Liver (tissue), 9 donors: ENCODE measurements around the gene L2HGDH. TPM values are rescaled to one million over a fixed set of nuclear protein-coding genes. Genes with fewer than 3 reads are reported as not detected.

Source experiments
- DNase-seq: peaks from one replicate; pipeline ENCODE4 v3.0.0-alpha.2; 2017; ENCODE audit warnings: low spot score
- H3K27ac ChIP-seq, 2 donors: one replicate each; pipeline ENCODE4 v1.7.0; 2013; ENCODE audit warnings: inconsistent platforms in 2 of 2, low read length in 2 of 2, control low read depth in 1 of 2, low read depth in 1 of 2, mild to moderate bottlenecking in 1 of 2
- H3K27me3 ChIP-seq, 4 donors: one replicate each; pipeline versions ENCODE4 v1.6.1 to v1.7.0; 2013; ENCODE audit warnings: low read length in 3 of 4, inconsistent platforms in 1 of 4, mild to moderate bottlenecking in 1 of 4, moderate library complexity in 1 of 4; ENCODE audit not compliant: control insufficient read depth in 4 of 4, insufficient read depth in 4 of 4
- H3K36me3 ChIP-seq, 4 donors: one replicate each; pipeline versions ENCODE4 v1.6.1 to v1.7.0; 2013; ENCODE audit warnings: low read length in 3 of 4, mild to moderate bottlenecking in 3 of 4, low read depth in 1 of 4, moderate library complexity in 1 of 4; ENCODE audit not compliant: control insufficient read depth in 4 of 4, insufficient read depth in 3 of 4
- H3K4me1 ChIP-seq, 4 donors: one replicate each; pipeline versions ENCODE4 v1.6.1 to v1.7.0; 2013; ENCODE audit warnings: low read length in 3 of 4, mild to moderate bottlenecking in 3 of 4, moderate library complexity in 1 of 4; ENCODE audit not compliant: control insufficient read depth in 4 of 4, insufficient read depth in 4 of 4
- H3K4me3 ChIP-seq, 3 donors: one replicate each; pipeline versions ENCODE4 v1.6.1 to v1.7.0; 2013; ENCODE audit warnings: low read length in 3 of 3, control low read depth in 1 of 3, low read depth in 1 of 3, mild to moderate bottlenecking in 1 of 3
- H3K9ac ChIP-seq, 2 donors: one replicate each; pipeline ENCODE4 v1.7.0; 2013; ENCODE audit warnings: low read length in 2 of 2, mild to moderate bottlenecking in 2 of 2, moderate library complexity in 2 of 2, control low read depth in 1 of 2, low read depth in 1 of 2
- H3K9me3 ChIP-seq, 4 donors: one replicate each; pipeline versions ENCODE4 v1.6.1 to v1.7.0; 2013; ENCODE audit warnings: low read length in 3 of 4; ENCODE audit not compliant: control insufficient read depth in 4 of 4
- FOXA2 ChIP-seq: IDR thresholded peaks from 2 replicates; pipeline ENCODE4 v1.6.1; 2016; ENCODE audit warnings: antibody characterized with exemption
- HNF4A ChIP-seq, 2 donors: conservative IDR thresholded peaks; 2 replicates each; pipeline ENCODE4 v1.6.1; 2016; ENCODE audit warnings: antibody characterized with exemption in 2 of 2, mild to moderate bottlenecking in 2 of 2
- JUND ChIP-seq, 2 donors: IDR thresholded peaks; 2 replicates each; pipeline ENCODE4 v1.6.1; 2016; ENCODE audit warnings: antibody characterized with exemption in 2 of 2
- NR2F2 ChIP-seq: IDR thresholded peaks from 2 replicates; pipeline ENCODE4 v1.6.1; 2016; ENCODE audit warnings: antibody characterized with exemption
- REST ChIP-seq: IDR thresholded peaks from 2 replicates; pipeline ENCODE4 v1.6.1; 2016; ENCODE audit warnings: antibody characterized with exemption, mild to moderate bottlenecking
- TAF1 ChIP-seq: conservative IDR thresholded peaks from 2 replicates; pipeline ENCODE4 v1.6.1; 2016; ENCODE audit warnings: antibody characterized with exemption, mild to moderate bottlenecking
- YY1 ChIP-seq: IDR thresholded peaks from 2 replicates; pipeline ENCODE4 v1.6.1; 2016; ENCODE audit warnings: antibody characterized with exemption, mild to moderate bottlenecking
- ZBTB33 ChIP-seq: IDR thresholded peaks from 2 replicates; pipeline ENCODE4 v1.6.1; 2016; ENCODE audit warnings: antibody characterized with exemption
- WGBS: extraction: QIAGEN DNeasy Blood & Tissue Kit; methylation state at CpG from one replicate; pipeline ENCODE4 v1.1.7; 2013; 5-methylcytosine and 5-hydroxymethylcytosine counted together
- polyA plus RNA-seq, 2 donors: library from polyadenylated mRNA; stranded (reverse) in 1 of 2; unstranded in 1 of 2; fragments of 200-250 nt in 1 of 2; fragments of >200 nt in 1 of 2; fragmentation: Nextera tagmentation in 1 of 2; extraction: Ambion mirVana in 1 of 2; gene quantifications; one replicate each; pipeline versions ENCODE4 v1.2.1 to v1.2.3, GENCODE V29; 2013 to 2015
- total RNA-seq, 2 donors: library from RNA; depleted of rRNA; stranded (reverse); fragments of >200 nt; gene quantifications; one replicate each; pipeline ENCODE4 v1.2.3, GENCODE V29; 2014
- TF ChIP-seq, protein P1 (sequence below): IDR thresholded peaks from 2 replicates; pipeline ENCODE4 v1.6.1; 2016; ENCODE audit warnings: antibody characterized with exemption
- TF ChIP-seq, protein P2 (sequence below): IDR thresholded peaks from 2 replicates; pipeline ENCODE4 v1.6.1; 2016; ENCODE audit warnings: antibody characterized with exemption
- donor health status: healthy.
- donor health status: healthy.
- donor health status: healthy.
- donor health status: healthy.
- donor health status: healthy.

The L2HGDH gene
- total and polyA plus RNA-seq, 4 donors = 3.8 to 9.0 (median 5.4) TPM

GRCh38 chr14:50232276-50232642 lies 79.8 kb downstream of the L2HGDH start:
- Histone ChIP-seq H3K27ac (peak overlapping the region; percentile 96 to 97), H3K9me3 (no peaks in the 10 kb centered on the region)

DNA sequence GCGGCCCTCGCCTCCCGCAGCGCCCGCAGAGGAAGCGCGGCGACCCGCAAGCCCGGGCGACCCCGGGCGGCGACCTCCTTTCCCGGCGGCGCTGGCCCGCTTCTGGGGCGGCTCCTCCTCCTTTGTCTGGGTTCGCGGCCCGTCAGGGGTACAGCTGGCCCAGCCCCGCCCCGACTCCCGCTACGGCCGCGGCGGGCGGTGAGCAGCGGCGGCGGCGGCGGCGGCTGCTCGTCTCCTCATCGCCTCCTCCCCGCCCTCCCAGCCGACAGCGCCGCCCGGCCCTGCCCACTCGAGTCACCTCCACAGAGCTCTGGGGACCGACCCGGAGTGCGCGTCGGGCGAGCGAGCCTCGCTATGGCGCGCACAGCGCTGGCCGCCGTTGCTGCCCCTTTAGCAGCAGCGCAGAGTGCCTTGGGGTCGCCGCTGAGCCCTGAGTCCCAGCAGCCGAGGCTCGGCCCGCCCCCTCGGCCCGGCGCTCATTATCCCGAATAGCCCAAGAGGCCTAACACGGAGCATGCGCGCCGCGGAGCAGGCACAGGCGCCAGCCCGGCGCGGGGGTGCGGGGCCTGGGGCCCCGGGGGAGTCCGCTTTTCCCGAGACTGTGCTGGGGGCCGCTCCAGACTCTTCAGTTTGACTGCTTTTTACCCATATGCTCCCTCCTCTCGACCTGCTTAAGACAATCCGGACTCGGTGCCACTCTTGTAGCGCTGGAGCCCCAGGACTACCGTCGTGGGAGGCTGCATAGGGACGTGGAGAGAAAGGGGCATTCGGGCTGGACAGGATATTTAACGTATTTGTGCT lies 80.4 kb downstream of the L2HGDH start, which contains the start of gene SOS2:
TSS of gene SOS2 (minus strand) at position 104 of the 801 bp plus-strand sequence. CDS start 295 bp downstream, outside the sequence.
- no peaks in the 10 kb centered on the region for H3K9me3 ChIP-seq
- peak within 1 kb of the TSS; percentile 96 to 97 for H3K27ac ChIP-seq
- H3K4me1 ChIP-seq = peaks cover 4 to 20% (median 8%) of the 10 kb centered on the region in 4 donors
- peak within 1 kb of the TSS; percentile 87 to 94 (median 87) for H3K4me3 ChIP-seq
- under 1% methylated on average over 90 of the region's 90 CpGs for WGBS
- no peaks in the 10 kb centered on the region for H3K36me3 ChIP-seq
- TF ChIP-seq YY1 (peak; percentile 56), REST (peak; percentile 39)
- TF ChIP-seq, protein P1, sequence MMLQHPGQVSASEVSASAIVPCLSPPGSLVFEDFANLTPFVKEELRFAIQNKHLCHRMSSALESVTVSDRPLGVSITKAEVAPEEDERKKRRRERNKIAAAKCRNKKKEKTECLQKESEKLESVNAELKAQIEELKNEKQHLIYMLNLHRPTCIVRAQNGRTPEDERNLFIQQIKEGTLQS = no peak
- no peaks in the 10 kb centered on the region for H3K27me3 ChIP-seq
- DNase-seq = peak; percentile 84
- H3K9ac ChIP-seq = peak within 1 kb of the TSS; percentile 88 to 92

More at GRCh38 chr14:50232276-50232642, 79.8 kb downstream of the L2HGDH start:
- H3K4me1 ChIP-seq = peaks cover 4 to 20% (median 7%) of the 10 kb centered on the region in 4 donors
- DNase-seq = no peak
- WGBS = 39% methylated on average over 13 of the region's 13 CpGs
- TF ChIP-seq JUND (IDR thresholded peaks at IDR 0.05) (no peak), HNF4A (conservative IDR thresholded peaks at IDR 0.05) (no peak), NR2F2 (no peak), FOXA2 (no peak), TAF1 (no peak), ZBTB33 (no peak)
- TF ChIP-seq, protein P1 = no peak
- TF ChIP-seq, protein P2, sequence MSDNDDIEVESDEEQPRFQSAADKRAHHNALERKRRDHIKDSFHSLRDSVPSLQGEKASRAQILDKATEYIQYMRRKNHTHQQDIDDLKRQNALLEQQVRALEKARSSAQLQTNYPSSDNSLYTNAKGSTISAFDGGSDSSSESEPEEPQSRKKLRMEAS = no peak
- H3K36me3 ChIP-seq = no peaks in the 10 kb centered on the region
- peak overlapping the region; percentile 75 to 83 for H3K9ac ChIP-seq
- peak overlapping the region; percentile 81 to 94 (median 87) for H3K4me3 ChIP-seq
- H3K27me3 ChIP-seq = no peaks in the 10 kb centered on the region
